ENCODE measurements around the gene LRRN3.

LRRN3 gene

GRCh38 chr7:111090846-111091245 lies at the start of gene LRRN3:
LRRN3 (plus strand) TSS chr7:111091127; CDS start chr7:111122773, 31,646 bp downstream.
- Histone ChIP-seq H3K9ac (ENCODE audit: low read depth, low read length, poor library complexity, severe bottlenecking) (no peak within 1 kb of the TSS), H3K9me3 (ENCODE audit: insufficient read depth, low read depth, low read length) (no peaks in the 10 kb centered on the region), H3K36me3 (ENCODE audit: insufficient read depth, low read length) (no peaks in the 10 kb centered on the region), H4K20me1 (ENCODE audit: insufficient read depth, low read length, poor library complexity, severe bottlenecking) (no peaks in the 10 kb centered on the region), H3K9me2 (replicated peaks; ENCODE audit: low read depth, low read length) (no peaks in the 10 kb centered on the region), H3F3A (ENCODE audit: low read depth) (no peaks in the 10 kb centered on the region), H3K27me3 (ENCODE audit: insufficient read depth, low read length, poor library complexity, severe bottlenecking) (no peaks in the 10 kb centered on the region), H3K4me2 (ENCODE audit: low read depth, low read length, poor library complexity, severe bottlenecking) (no peak within 1 kb of the TSS), H2AFZ (ENCODE audit: low read length) (no peak within 1 kb of the TSS), H3K4me1 (ENCODE audit: insufficient read depth, low read length, poor library complexity, severe bottlenecking) (peaks cover 20% of the 10 kb centered on the region), H3K79me2 (ENCODE audit: insufficient read depth, low read length) (no peaks in the 10 kb centered on the region), H3K4me3 (ENCODE audit: low read length, poor library complexity, severe bottlenecking) (no peak within 1 kb of the TSS)
- TF ChIP-seq EZH2phosphoT487 (IDR thresholded peaks at IDR 0.05; ENCODE audit: borderline replicate concordance) (no peak), CTCF (conservative IDR thresholded peaks at IDR 0.05; ENCODE audit: low read length) (no peak)

DNA sequence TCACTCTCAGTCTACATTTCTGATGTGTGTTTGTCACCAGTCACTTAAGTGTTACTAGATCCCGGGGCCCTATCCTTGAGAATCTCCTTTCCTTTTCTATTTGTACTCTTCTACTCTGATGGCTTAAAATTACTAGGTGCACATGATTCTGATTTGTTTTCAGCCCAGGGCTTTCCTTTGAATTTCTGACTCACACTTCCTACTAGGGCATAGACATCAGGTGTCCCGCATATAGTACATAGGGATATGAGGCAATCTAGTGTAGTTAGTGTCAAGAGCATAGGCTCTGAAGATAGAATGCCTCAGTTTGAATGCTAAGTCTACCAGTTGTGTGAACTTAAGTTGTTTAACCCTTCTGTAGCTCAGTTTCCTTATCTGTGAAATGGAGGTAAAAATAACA lies 49.4 kb upstream of the LRRN3 start:
- H3K4me1 ChIP-seq (ENCODE audit: insufficient read depth, low read length, poor library complexity, severe bottlenecking), result peaks cover 8% of the 10 kb centered on the region
- no peaks in the 10 kb centered on the region for H3F3A ChIP-seq (ENCODE audit: low read depth)
- H3K36me3 ChIP-seq (ENCODE audit: insufficient read depth, low read length), result no peaks in the 10 kb centered on the region
- H3K4me2 ChIP-seq (ENCODE audit: low read depth, low read length, poor library complexity, severe bottlenecking), result no peak overlapping the region
- H4K20me1 ChIP-seq (ENCODE audit: insufficient read depth, low read length, poor library complexity, severe bottlenecking), result no peaks in the 10 kb centered on the region
- H3K4me3 ChIP-seq (ENCODE audit: low read length, poor library complexity, severe bottlenecking), result no peak overlapping the region
- H3K27me3 ChIP-seq (ENCODE audit: insufficient read depth, low read length, poor library complexity, severe bottlenecking), result no peaks in the 10 kb centered on the region
- H2AFZ ChIP-seq (ENCODE audit: low read length), result no peak overlapping the region
- no peaks in the 10 kb centered on the region for H3K9me3 ChIP-seq (ENCODE audit: insufficient read depth, low read depth, low read length)
- H3K9me2 ChIP-seq (replicated peaks; ENCODE audit: low read depth, low read length), result no peaks in the 10 kb centered on the region
- H3K9ac ChIP-seq (ENCODE audit: low read depth, low read length, poor library complexity, severe bottlenecking), result no peak overlapping the region
- no peak for TF ChIP-seq CTCF (conservative IDR thresholded peaks at IDR 0.05; ENCODE audit: low read length)
- no peak for TF ChIP-seq EZH2phosphoT487 (IDR thresholded peaks at IDR 0.05; ENCODE audit: borderline replicate concordance)
- H3K79me2 ChIP-seq (ENCODE audit: insufficient read depth, low read length), result no peaks in the 10 kb centered on the region

DNA sequence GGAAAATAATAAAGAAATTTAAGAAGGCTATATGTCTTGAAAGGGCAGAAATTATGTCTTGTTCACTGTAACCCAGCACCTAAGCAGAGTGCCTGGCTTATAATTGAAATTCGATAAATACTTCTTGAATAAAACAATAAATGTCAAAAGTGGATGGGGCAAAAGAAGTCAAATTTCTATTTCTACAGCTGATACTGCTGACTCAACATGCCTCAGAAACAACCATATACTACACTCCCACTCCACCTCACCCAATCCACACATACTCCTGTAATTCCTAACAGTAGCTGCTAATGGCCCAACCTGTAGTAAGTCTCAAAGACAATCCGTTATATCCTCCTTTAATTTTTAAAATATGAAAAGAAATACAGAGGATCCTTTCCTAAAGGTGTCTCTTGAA lies 48.1 kb upstream of the LRRN3 start:
- no peaks in the 10 kb centered on the region for H4K20me1 ChIP-seq (ENCODE audit: insufficient read depth, low read length, poor library complexity, severe bottlenecking)
- no peak for TF ChIP-seq CTCF (conservative IDR thresholded peaks at IDR 0.05; ENCODE audit: low read length)
- TF ChIP-seq EZH2phosphoT487 (IDR thresholded peaks at IDR 0.05; ENCODE audit: borderline replicate concordance), result no peak
- no peaks in the 10 kb centered on the region for H3K9me3 ChIP-seq (ENCODE audit: insufficient read depth, low read depth, low read length)
- H3K9ac ChIP-seq (ENCODE audit: low read depth, low read length, poor library complexity, severe bottlenecking), result no peak overlapping the region
- no peaks in the 10 kb centered on the region for H3K36me3 ChIP-seq (ENCODE audit: insufficient read depth, low read length)
- no peaks in the 10 kb centered on the region for H3K9me2 ChIP-seq (replicated peaks; ENCODE audit: low read depth, low read length)
- H3K4me2 ChIP-seq (ENCODE audit: low read depth, low read length, poor library complexity, severe bottlenecking), result no peak overlapping the region
- H2AFZ ChIP-seq (ENCODE audit: low read length), result no peak overlapping the region
- H3K4me1 ChIP-seq (ENCODE audit: insufficient read depth, low read length, poor library complexity, severe bottlenecking), result peaks cover 8% of the 10 kb centered on the region
- no peaks in the 10 kb centered on the region for H3K27me3 ChIP-seq (ENCODE audit: insufficient read depth, low read length, poor library complexity, severe bottlenecking)
- no peaks in the 10 kb centered on the region for H3F3A ChIP-seq (ENCODE audit: low read depth)
- no peak overlapping the region for H3K4me3 ChIP-seq (ENCODE audit: low read length, poor library complexity, severe bottlenecking)
- no peaks in the 10 kb centered on the region for H3K79me2 ChIP-seq (ENCODE audit: insufficient read depth, low read length)
